Measurements from ENCODE around the gene TCAF1.

TCAF1 gene

GRCh38 chr7:143886826-143887477 lies 15.0 kb downstream of the TCAF1 start:
- DNase-seq, result no peak
- Histone ChIP-seq H3K4me3 (ENCODE audit: low read depth, low read length) (no peak overlapping the region), H3K36me3 (peaks cover 4% of the 10 kb centered on the region; the same call in 1 of the 2 replicates), H3K27me3 (no peaks in the 10 kb centered on the region), H3K4me1 (peaks cover 4% of the 10 kb centered on the region), H3K9me3 (no peaks in the 10 kb centered on the region)
- TF ChIP-seq CTCF (IDR thresholded peaks at IDR 0.05; ENCODE audit: low read depth, low read length), result no peak

DNA sequence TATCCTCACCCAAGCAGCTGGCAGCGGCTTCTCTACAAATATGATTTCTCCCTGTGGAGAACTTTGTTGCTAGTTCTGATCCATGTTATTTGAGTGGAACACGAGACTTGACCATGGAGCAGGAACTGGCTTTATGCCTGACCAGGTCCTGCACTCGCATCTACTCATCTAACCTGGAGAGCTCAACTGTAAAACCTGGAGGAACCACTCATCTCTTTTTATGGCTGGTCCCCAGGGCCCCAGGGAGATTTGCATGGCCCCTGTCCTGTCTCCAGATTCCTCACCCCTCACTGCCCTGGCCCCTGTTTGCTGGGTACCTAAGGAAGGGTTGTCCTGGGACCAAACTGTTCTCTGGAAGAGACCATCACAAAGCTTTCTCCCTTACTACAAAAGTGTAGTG lies 16.0 kb downstream of the TCAF1 start:
- Histone ChIP-seq H3K27me3 (no peaks in the 10 kb centered on the region), H3K4me3 (ENCODE audit: low read depth, low read length) (0 out of 2 replicates have a peak overlapping the region, but pooled peaks have one; percentile 72), H3K4me1 (peaks cover 7% of the 10 kb centered on the region), H3K36me3 (peaks cover 4% of the 10 kb centered on the region; the same call in 1 of the 2 replicates), H3K9me3 (no peaks in the 10 kb centered on the region)
- no peak for DNase-seq
- TF ChIP-seq CTCF (IDR thresholded peaks at IDR 0.05; ENCODE audit: low read depth, low read length), result no peak

DNA sequence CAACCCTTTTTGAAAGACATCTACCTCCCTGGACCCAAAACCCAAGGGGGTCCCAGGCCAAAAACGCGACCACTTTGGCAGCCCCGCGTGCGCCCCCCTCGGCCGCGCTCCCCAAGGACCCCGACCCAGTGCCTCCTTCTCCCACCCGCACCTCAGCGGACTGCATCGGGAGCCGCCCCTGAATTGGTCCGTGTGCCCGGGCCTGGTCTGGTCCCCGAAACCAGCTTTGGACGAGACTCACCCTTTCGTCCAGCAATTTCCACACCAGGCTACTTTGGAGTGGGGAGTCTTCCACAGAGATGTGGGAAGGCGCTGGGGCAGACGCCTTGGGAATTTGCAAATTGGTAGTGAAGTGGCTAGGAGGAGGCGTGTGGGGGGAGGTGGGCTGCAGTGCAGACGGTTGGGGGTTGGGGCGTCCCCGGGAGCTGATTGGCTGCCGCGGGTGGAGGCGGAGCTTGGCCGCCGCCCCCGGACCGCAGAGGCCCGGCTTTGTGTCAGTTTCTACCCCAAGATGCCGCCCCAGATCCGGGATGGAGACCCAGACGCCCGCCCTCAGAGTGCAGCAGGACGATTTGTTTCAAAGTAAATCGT lies 16.9 kb downstream of the TCAF1 start:
- Histone ChIP-seq H3K27me3 (no peaks in the 10 kb centered on the region), H3K4me3 (ENCODE audit: low read depth, low read length) (peak overlapping the region; percentile 72), H3K9me3 (no peaks in the 10 kb centered on the region), H3K4me1 (peaks cover 10% of the 10 kb centered on the region), H3K36me3 (peaks cover 4% of the 10 kb centered on the region; the same call in 1 of the 2 replicates)
- TF ChIP-seq CTCF (IDR thresholded peaks at IDR 0.05; ENCODE audit: low read depth, low read length), result no peak
- DNase-seq, result peak; percentile 85

DNA sequence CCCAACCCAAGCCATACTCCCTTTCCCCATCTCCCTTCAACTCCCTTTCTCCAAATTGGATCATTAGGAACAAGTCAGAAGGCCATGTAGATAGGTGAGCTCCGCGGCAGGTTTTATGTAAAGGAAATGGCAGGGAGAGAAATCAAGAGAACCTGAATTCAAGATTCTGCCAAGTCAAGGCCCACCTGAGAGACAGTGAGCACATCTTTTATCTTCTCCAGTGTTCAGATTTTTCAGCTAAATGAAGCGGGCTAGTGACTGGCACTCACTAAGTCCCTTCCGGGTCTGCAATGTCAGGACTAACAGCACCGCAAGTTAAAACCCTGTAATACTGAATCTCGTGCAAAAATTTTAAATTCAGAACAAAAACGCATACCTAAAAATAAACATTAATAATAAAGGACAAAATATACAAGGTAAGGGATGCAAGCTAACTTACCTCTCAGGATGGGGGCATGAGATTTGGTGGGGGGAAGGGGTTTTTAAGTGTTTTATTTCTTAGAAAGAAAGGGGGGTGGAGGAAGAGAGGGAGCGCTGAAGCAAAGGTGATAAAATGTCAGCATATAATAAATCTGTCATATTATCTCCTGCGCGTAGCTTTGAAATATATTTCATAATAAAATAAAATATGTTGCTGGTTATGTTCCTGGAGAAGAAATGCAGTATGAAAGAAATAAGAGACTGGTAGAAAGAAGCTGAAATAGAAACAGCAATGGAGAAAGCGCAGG lies 17.6 kb downstream of the TCAF1 start:
- Histone ChIP-seq H3K4me3 (ENCODE audit: low read depth, low read length) (peak overlapping the region; percentile 72), H3K9me3 (no peaks in the 10 kb centered on the region), H3K4me1 (peaks cover 15% of the 10 kb centered on the region), H3K27me3 (no peaks in the 10 kb centered on the region), H3K36me3 (peaks cover 2% of the 10 kb centered on the region; the same call in 1 of the 2 replicates)
- TF ChIP-seq CTCF (IDR thresholded peaks at IDR 0.05; ENCODE audit: low read depth, low read length), result no peak
- DNase-seq, result no peak

GRCh38 chr7:143882604-143883078 lies 19.3 kb downstream of the TCAF1 start:
- Histone ChIP-seq H3K36me3 (no peaks in the 10 kb centered on the region; the same call in 1 of the 2 replicates), H3K27me3 (no peaks in the 10 kb centered on the region), H3K4me3 (ENCODE audit: low read depth, low read length) (peak overlapping the region; percentile 86), H3K9me3 (no peaks in the 10 kb centered on the region), H3K4me1 (peaks cover 28% of the 10 kb centered on the region)
- no peak for TF ChIP-seq CTCF (IDR thresholded peaks at IDR 0.05; ENCODE audit: low read depth, low read length)
- DNase-seq, result peak; percentile 90
